Islet precursor cell (in vitro differentiated cells): ENCODE results near the gene COG4.

Experiments
- DNase-seq: peaks from one replicate; pipeline ENCODE4 v3.0.0-alpha.2; 2018

The COG4 gene

GRCh38 chr16:70430667-70431536, 92.5 kb downstream of the COG4 start:
- DNase-seq, result peak; percentile 70
